Gastroesophageal sphincter (tissue), 4 donors: ENCODE results near the gene CTSW. TPM values are rescaled to one million over a fixed set of nuclear protein-coding genes. Genes with fewer than 3 reads are reported as not detected.

ENCODE experiments used
- ATAC-seq: fragments of 150-250 bp; one replicate; pipeline ENCODE4 v1.9.1; 2016; ENCODE audit warnings: mild to moderate bottlenecking, moderate library complexity
- H3K27ac ChIP-seq, 4 donors: fragments of 200-600 bp; sonication (generic) in 3 of 4; 1 replicate in 3 of 4; 2 replicates in 1 of 4; pipeline ENCODE4 v1.5.1; 2016 to 2019
- H3K27me3 ChIP-seq: fragments of 200-600 bp; sonication (generic); one replicate; pipeline ENCODE4 v1.5.1; 2019
- H3K36me3 ChIP-seq, 2 donors: fragments of 200-600 bp; sonication (generic); one replicate each; pipeline ENCODE4 v1.5.1; 2019; ENCODE audit warnings: control low read depth in 1 of 2
- H3K4me1 ChIP-seq, 3 donors: fragments of 200-600 bp; sonication (generic); 1 replicate in 2 of 3; 2 replicates in 1 of 3; pipeline ENCODE4 v1.5.1; 2016 to 2019; ENCODE audit warnings: control low read depth in 2 of 3
- H3K4me3 ChIP-seq, 2 donors: fragments of 200-600 bp; sonication (generic); one replicate each; pipeline ENCODE4 v1.5.1; 2019; ENCODE audit warnings: mild to moderate bottlenecking in 1 of 2, moderate library complexity in 1 of 2
- H3K9me3 ChIP-seq, 3 donors: fragments of 200-600 bp; sonication (generic); one replicate each; pipeline ENCODE4 v1.5.1; 2017 to 2019; ENCODE audit warnings: control low read depth in 2 of 3
- CTCF ChIP-seq, 4 experiments: fragments of 200-600 bp in 2 of 4; fragments of 450-650 bp in 2 of 4; sonication (generic) in 1 of 4; IDR thresholded peaks; one replicate each; pipeline ENCODE4 v1.5.1; 2017 to 2019; ENCODE audit warnings: antibody characterized with exemption in 4 of 4, mild to moderate bottlenecking in 2 of 4, moderate library complexity in 2 of 4
- EP300 ChIP-seq: sonication (generic); formaldehyde crosslinking; IDR thresholded peaks from one replicate; pipeline ENCODE4 v1.6.1; 2017; ENCODE audit warnings: antibody characterized with exemption, mild to moderate bottlenecking
- POLR2A ChIP-seq, 2 donors: fragments of 450-650 bp; IDR thresholded peaks; one replicate each; pipeline ENCODE4 v1.6.1; 2017; ENCODE audit warnings: antibody characterized with exemption in 2 of 2, mild to moderate bottlenecking in 2 of 2, moderate library complexity in 1 of 2
- POLR2AphosphoS5 ChIP-seq: sonication (generic); formaldehyde crosslinking; IDR thresholded peaks from one replicate; pipeline ENCODE4 v1.6.1; 2017; ENCODE audit warnings: antibody characterized with exemption
- WGBS, 2 donors: methylation state at CpG; one replicate each; pipeline ENCODE4 v1.1.5; 2018; ENCODE audit warnings: low coverage in 1 of 2; 5-methylcytosine and 5-hydroxymethylcytosine counted together
- total RNA-seq, 4 donors: library from RNA; depleted of rRNA; stranded (reverse); fragments of >200 nt; gene quantifications; one replicate each; pipeline ENCODE4 v1.1.0, GENCODE V29; 2016

Gene CTSW
- total RNA-seq, 4 donors from 2014 or later = 0.52 to 3.6 (median 0.94) TPM; not detected in 1

GRCh38 chr11:65868076-65868667, 11.5 kb upstream of the CTSW start:
- H3K27me3 ChIP-seq = no peaks in the 10 kb centered on the region
- H3K9me3 ChIP-seq = no peaks in the 10 kb centered on the region
- H3K36me3 ChIP-seq = peaks cover 0 to 77% of the 10 kb centered on the region in 2 donors
- TF ChIP-seq POLR2A (IDR thresholded peaks at IDR 0.05) (no peak), POLR2AphosphoS5 (peak; percentile 25)
- WGBS, 2 donors = 85% methylated on average over 5 of the region's 19 CpGs; no CpG with 5 or more reads in 1 of the 2 donors
- H3K4me3 ChIP-seq = no peak overlapping the region
- H3K4me1 ChIP-seq = peaks cover 0 to 73% (median 17%) of the 10 kb centered on the region in 3 donors
- H3K27ac ChIP-seq = peak overlapping the region in 3 of 4 donors; percentile 12 to 98 (median 42)
- ATAC-seq = no peak

- Histone ChIP-seq H3K36me3 (peaks cover 0 to 70% of the 10 kb centered on the region in 2 donors), H3K27me3 (no peaks in the 10 kb centered on the region), H3K4me3 (no peak overlapping the region), H3K4me1 (peaks cover 0 to 71% (median 17%) of the 10 kb centered on the region in 3 donors), H3K9me3 (no peaks in the 10 kb centered on the region), H3K27ac (peak overlapping the region in 2 of 4 donors; percentile 42 to 98)
- 100% methylated on average over 1 of the region's 3 CpGs; no CpG with 5 or more reads in 1 of the 2 donors for WGBS, 2 donors
- TF ChIP-seq EP300 = no peak
- no peak for TF ChIP-seq POLR2A (IDR thresholded peaks at IDR 0.05)
- no peak for TF ChIP-seq CTCF (IDR thresholded peaks at IDR 0.05)
- TF ChIP-seq POLR2AphosphoS5 = no peak
- no peak for ATAC-seq
Measured at GRCh38 chr11:65868907-65869306, 10.7 kb upstream of the CTSW start.

GRCh38 chr11:65869643-65870306, 9.9 kb upstream of the CTSW start:
- peak overlapping the region in 3 of 4 donors; percentile 93 to 98 (median 95) for H3K27ac ChIP-seq
- WGBS, 2 donors = 65 to 90% methylated on average over 2 to 4 of the region's 24 CpGs
- H3K27me3 ChIP-seq = no peaks in the 10 kb centered on the region
- no peak overlapping the region for H3K4me3 ChIP-seq
- ATAC-seq = no peak
- TF ChIP-seq CTCF (IDR thresholded peaks at IDR 0.05) (no peak), POLR2AphosphoS5 (peak; percentile 3)
- H3K4me1 ChIP-seq = peaks cover 0 to 65% (median 17%) of the 10 kb centered on the region in 3 donors
- peaks cover 0 to 61% of the 10 kb centered on the region in 2 donors for H3K36me3 ChIP-seq
- no peaks in the 10 kb centered on the region for H3K9me3 ChIP-seq

- no peak for ATAC-seq
- WGBS, 2 donors = 93% methylated on average over 3 of the region's 11 CpGs; no CpG with 5 or more reads in 1 of the 2 donors
- H3K4me1 ChIP-seq = peaks cover 0 to 61% (median 17%) of the 10 kb centered on the region in 3 donors
- H3K9me3 ChIP-seq = no peaks in the 10 kb centered on the region
- H3K27ac ChIP-seq = peak overlapping the region in 3 of 4 donors; percentile 93 to 98 (median 95)
- no peaks in the 10 kb centered on the region for H3K27me3 ChIP-seq
- TF ChIP-seq EP300 (no peak), CTCF (IDR thresholded peaks at IDR 0.05) (no peak), POLR2A (IDR thresholded peaks at IDR 0.05) (no peak), POLR2AphosphoS5 (no peak)
- no peak overlapping the region for H3K4me3 ChIP-seq
- H3K36me3 ChIP-seq = peaks cover 0 to 56% of the 10 kb centered on the region in 2 donors
Measured at GRCh38 chr11:65870307-65870658, 9.4 kb upstream of the CTSW start.

GRCh38 chr11:65870706-65871681, 8.6 kb upstream of the CTSW start:
- ATAC-seq = no peak
- Histone ChIP-seq H3K4me1 (peaks cover 0 to 61% (median 17%) of the 10 kb centered on the region in 3 donors), H3K9me3 (no peaks in the 10 kb centered on the region), H3K27ac (peak overlapping the region; percentile 93 to 98 (median 94)), H3K36me3 (peaks cover 0 to 49% of the 10 kb centered on the region in 2 donors), H3K4me3 (peak overlapping the region in 1 of 2 donors; percentile 87), H3K27me3 (no peaks in the 10 kb centered on the region)
- 70% methylated on average over 9 of the region's 24 CpGs; no CpG with 5 or more reads in 1 of the 2 donors for WGBS, 2 donors
- TF ChIP-seq POLR2AphosphoS5 = no peak
- no peak for TF ChIP-seq EP300
- no peak for TF ChIP-seq POLR2A (IDR thresholded peaks at IDR 0.05)
- no peak for TF ChIP-seq CTCF (IDR thresholded peaks at IDR 0.05)
